ENCODE data around the gene CALR3. TPM values are rescaled to one million over a fixed set of nuclear protein-coding genes. Genes with fewer than 3 reads are reported as not detected.
A peak's percentile ranks its signal among the peaks of the same experiment; 100 is the strongest.

CALR3 gene
- total RNA-seq, 1 experiment from 2014 or later, result not detected

DNA sequence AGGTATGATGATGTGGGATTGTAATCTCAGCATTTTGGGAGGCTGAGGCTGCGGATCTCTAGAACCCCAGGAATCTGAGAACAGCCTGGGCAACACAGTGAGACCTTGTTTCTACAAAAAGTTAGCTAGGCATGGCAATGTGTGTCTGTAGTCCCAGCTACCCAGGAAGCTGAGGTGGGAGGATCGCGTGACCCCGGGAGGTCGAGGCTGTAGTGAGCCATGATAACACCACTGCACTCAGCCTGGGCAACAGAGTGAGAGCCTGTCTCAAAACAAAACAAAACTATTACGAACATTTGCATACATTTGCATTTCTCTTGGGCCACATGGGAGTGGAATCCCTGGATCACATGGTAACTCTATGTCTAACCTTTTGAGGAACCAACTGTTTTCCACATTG is 1.9 kb upstream of the CALR3 start:
- no peak overlapping the region for H3K27ac ChIP-seq (ENCODE audit: low read length)
- TSS peak; percentile 73 for BruUV-seq (replicated peaks)
- in situ Hi-C loops (cut with HindIII; ENCODE audit: low pct_unique_long_range_greater_than_20kb, low sequenced_read_pairs) (no loop called here), intact Hi-C loops (cut with micrococcal nuclease; ENCODE audit: unreplicated experiment) (no loop called here)
- ATAC-seq (no peak), DNase-seq (ENCODE audit: low read depth, low spot score) (no peak)
- no peaks in the 10 kb centered on the region for H3K9me3 ChIP-seq (ENCODE audit: control insufficient read depth, insufficient read depth, low read depth, low read length)
- H3K27me3 ChIP-seq (ENCODE audit: control insufficient read depth, insufficient read depth, low read length), result no peaks in the 10 kb centered on the region
- H3K4me3 ChIP-seq (ENCODE audit: low read depth in 2 of 2, low read length in 2 of 2), result no peak overlapping the region
- H3K36me3 ChIP-seq (ENCODE audit: control insufficient read depth, insufficient read depth, low read length), result no peaks in the 10 kb centered on the region
- ChIA-PET CTCF (no interaction called here), POLR2A (no interaction called here)
- TF ChIP-seq SIN3A (IDR thresholded peaks at IDR 0.05; ENCODE audit: borderline replicate concordance, insufficient read depth, low read depth, low read length), result no peak
- TF ChIP-seq, protein P1, sequence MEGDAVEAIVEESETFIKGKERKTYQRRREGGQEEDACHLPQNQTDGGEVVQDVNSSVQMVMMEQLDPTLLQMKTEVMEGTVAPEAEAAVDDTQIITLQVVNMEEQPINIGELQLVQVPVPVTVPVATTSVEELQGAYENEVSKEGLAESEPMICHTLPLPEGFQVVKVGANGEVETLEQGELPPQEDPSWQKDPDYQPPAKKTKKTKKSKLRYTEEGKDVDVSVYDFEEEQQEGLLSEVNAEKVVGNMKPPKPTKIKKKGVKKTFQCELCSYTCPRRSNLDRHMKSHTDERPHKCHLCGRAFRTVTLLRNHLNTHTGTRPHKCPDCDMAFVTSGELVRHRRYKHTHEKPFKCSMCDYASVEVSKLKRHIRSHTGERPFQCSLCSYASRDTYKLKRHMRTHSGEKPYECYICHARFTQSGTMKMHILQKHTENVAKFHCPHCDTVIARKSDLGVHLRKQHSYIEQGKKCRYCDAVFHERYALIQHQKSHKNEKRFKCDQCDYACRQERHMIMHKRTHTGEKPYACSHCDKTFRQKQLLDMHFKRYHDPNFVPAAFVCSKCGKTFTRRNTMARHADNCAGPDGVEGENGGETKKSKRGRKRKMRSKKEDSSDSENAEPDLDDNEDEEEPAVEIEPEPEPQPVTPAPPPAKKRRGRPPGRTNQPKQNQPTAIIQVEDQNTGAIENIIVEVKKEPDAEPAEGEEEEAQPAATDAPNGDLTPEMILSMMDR (IDR thresholded peaks at IDR 0.05), result no peak
- no peak for TF ChIP-seq POLR2AphosphoS5 (IDR thresholded peaks at IDR 0.05; ENCODE audit: low read depth, low read length)
- no peaks in the 10 kb centered on the region for H3K4me1 ChIP-seq (ENCODE audit: control insufficient read depth, insufficient read depth, low read length)

- Histone ChIP-seq H3K4me1 (ENCODE audit: control insufficient read depth, insufficient read depth, low read length) (no peaks in the 10 kb centered on the region), H3K36me3 (ENCODE audit: control insufficient read depth, insufficient read depth, low read length) (no peaks in the 10 kb centered on the region), H3K27ac (ENCODE audit: low read length) (peak overlapping the region; percentile 76; the same call in 1 of the 2 replicates), H3K9me3 (ENCODE audit: control insufficient read depth, insufficient read depth, low read depth, low read length) (no peaks in the 10 kb centered on the region), H3K27me3 (ENCODE audit: control insufficient read depth, insufficient read depth, low read length) (no peaks in the 10 kb centered on the region), H3K4me3 (ENCODE audit: low read depth in 2 of 2, low read length in 2 of 2) (peak overlapping the region; percentile 78 to 80)
- no TSS peak for BruUV-seq (replicated peaks)
- ChIA-PET POLR2A (no interaction called here), CTCF (no interaction called here)
- intact Hi-C loops (cut with micrococcal nuclease; ENCODE audit: unreplicated experiment) (no loop called here), in situ Hi-C loops (cut with HindIII; ENCODE audit: low pct_unique_long_range_greater_than_20kb, low sequenced_read_pairs) (no loop called here)
- ATAC-seq (no peak), DNase-seq (ENCODE audit: low read depth, low spot score) (no peak)
- TF ChIP-seq, protein P1 (IDR thresholded peaks at IDR 0.05), result no peak
- TF ChIP-seq, protein P2, sequence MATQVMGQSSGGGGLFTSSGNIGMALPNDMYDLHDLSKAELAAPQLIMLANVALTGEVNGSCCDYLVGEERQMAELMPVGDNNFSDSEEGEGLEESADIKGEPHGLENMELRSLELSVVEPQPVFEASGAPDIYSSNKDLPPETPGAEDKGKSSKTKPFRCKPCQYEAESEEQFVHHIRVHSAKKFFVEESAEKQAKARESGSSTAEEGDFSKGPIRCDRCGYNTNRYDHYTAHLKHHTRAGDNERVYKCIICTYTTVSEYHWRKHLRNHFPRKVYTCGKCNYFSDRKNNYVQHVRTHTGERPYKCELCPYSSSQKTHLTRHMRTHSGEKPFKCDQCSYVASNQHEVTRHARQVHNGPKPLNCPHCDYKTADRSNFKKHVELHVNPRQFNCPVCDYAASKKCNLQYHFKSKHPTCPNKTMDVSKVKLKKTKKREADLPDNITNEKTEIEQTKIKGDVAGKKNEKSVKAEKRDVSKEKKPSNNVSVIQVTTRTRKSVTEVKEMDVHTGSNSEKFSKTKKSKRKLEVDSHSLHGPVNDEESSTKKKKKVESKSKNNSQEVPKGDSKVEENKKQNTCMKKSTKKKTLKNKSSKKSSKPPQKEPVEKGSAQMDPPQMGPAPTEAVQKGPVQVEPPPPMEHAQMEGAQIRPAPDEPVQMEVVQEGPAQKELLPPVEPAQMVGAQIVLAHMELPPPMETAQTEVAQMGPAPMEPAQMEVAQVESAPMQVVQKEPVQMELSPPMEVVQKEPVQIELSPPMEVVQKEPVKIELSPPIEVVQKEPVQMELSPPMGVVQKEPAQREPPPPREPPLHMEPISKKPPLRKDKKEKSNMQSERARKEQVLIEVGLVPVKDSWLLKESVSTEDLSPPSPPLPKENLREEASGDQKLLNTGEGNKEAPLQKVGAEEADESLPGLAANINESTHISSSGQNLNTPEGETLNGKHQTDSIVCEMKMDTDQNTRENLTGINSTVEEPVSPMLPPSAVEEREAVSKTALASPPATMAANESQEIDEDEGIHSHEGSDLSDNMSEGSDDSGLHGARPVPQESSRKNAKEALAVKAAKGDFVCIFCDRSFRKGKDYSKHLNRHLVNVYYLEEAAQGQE (IDR thresholded peaks at IDR 0.05; ENCODE audit: insufficient read depth in 1 of 2, low read depth in 2 of 2, low read length in 1 of 2), result no peak
- TF ChIP-seq SIN3A (IDR thresholded peaks at IDR 0.05; ENCODE audit: borderline replicate concordance, insufficient read depth, low read depth, low read length) (no peak), POLR2AphosphoS5 (IDR thresholded peaks at IDR 0.05; ENCODE audit: low read depth, low read length) (no peak), TCF7L2 (IDR thresholded peaks at IDR 0.05; ENCODE audit: low read depth, low read length) (no peak)
These were observed 1.1 kb upstream of the CALR3 start for GRCh38 chr19:16497042-16497441.

Measured in Panc1 (cell line).